ENCODE data around the gene ZBTB7C. TPM values are rescaled to one million over a fixed set of nuclear protein-coding genes. Genes with fewer than 3 reads are reported as not detected.

Gene ZBTB7C
- total RNA-seq, 2 donors from 2014 or later = 1.3 to 2.3 TPM

GRCh38 chr18:48074929-48075706 is 334.1 kb downstream of the ZBTB7C start:
- no peaks in the 10 kb centered on the region for H3K9me3 ChIP-seq
- no peak overlapping the region for H3K27ac ChIP-seq
- no peaks in the 10 kb centered on the region for H3K27me3 ChIP-seq
- TF ChIP-seq POLR2A (IDR thresholded peaks at IDR 0.05) = no peak
- no peak for TF ChIP-seq CTCF (IDR thresholded peaks at IDR 0.05)
- no peaks in the 10 kb centered on the region for H3K36me3 ChIP-seq (replicated peaks in 1 of 2; ENCODE audit: insufficient read depth in 1 of 2, low read depth in 2 of 2)
- DNase-seq (no peak), ATAC-seq (no peak)
- H3K4me3 ChIP-seq = no peak overlapping the region
- H3K4me1 ChIP-seq = no peaks in the 10 kb centered on the region
- intact Hi-C loops (cut with DNase I) = no loop called here
- WGBS, 2 donors = 72 to 82% methylated on average over 7 of the region's 7 CpGs

GRCh38 chr18:48073211-48073930 is 335.8 kb downstream of the ZBTB7C start:
- Histone ChIP-seq H3K9me3 (no peaks in the 10 kb centered on the region), H3K4me1 (no peaks in the 10 kb centered on the region), H3K27me3 (no peaks in the 10 kb centered on the region), H3K4me3 (no peak overlapping the region), H3K27ac (no peak overlapping the region), H3K36me3 (replicated peaks in 1 of 2; ENCODE audit: insufficient read depth in 1 of 2, low read depth in 2 of 2) (no peaks in the 10 kb centered on the region)
- intact Hi-C loops (cut with DNase I) = no loop called here
- TF ChIP-seq POLR2A (IDR thresholded peaks at IDR 0.05) (no peak), CTCF (IDR thresholded peaks at IDR 0.05) (no peak)
- DNase-seq = no peak
- 87% methylated on average over 11 to 13 of the region's 15 CpGs for WGBS, 2 donors
- ATAC-seq = no peak

- no peak for ATAC-seq
- Histone ChIP-seq H3K4me3 (no peak overlapping the region), H3K9me3 (no peaks in the 10 kb centered on the region), H3K4me1 (no peaks in the 10 kb centered on the region), H3K36me3 (replicated peaks in 1 of 2; ENCODE audit: insufficient read depth in 1 of 2, low read depth in 2 of 2) (no peaks in the 10 kb centered on the region), H3K27ac (no peak overlapping the region), H3K27me3 (no peaks in the 10 kb centered on the region)
- DNase-seq = no peak
- TF ChIP-seq CTCF (IDR thresholded peaks at IDR 0.05) (no peak), POLR2A (IDR thresholded peaks at IDR 0.05) (no peak)
- WGBS, 2 donors = 73 to 75% methylated on average over 18 of the region's 18 CpGs
- intact Hi-C loops (cut with DNase I) = no loop called here
Measured at GRCh38 chr18:48072428-48073204, 336.6 kb downstream of the ZBTB7C start.

- intact Hi-C loops (cut with DNase I) = no loop called here
- TF ChIP-seq CTCF (IDR thresholded peaks at IDR 0.05) = no peak
- TF ChIP-seq POLR2A (IDR thresholded peaks at IDR 0.05) = no peak
- Histone ChIP-seq H3K36me3 (replicated peaks in 1 of 2; ENCODE audit: insufficient read depth in 1 of 2, low read depth in 2 of 2) (no peaks in the 10 kb centered on the region), H3K9me3 (no peaks in the 10 kb centered on the region), H3K4me1 (peaks cover 5% of the 10 kb centered on the region), H3K27me3 (no peaks in the 10 kb centered on the region), H3K4me3 (no peak overlapping the region), H3K27ac (no peak overlapping the region)
- WGBS, 2 donors = 92 to 93% methylated on average over 5 to 10 of the region's 11 CpGs
- no peak for ATAC-seq
- DNase-seq = no peak
Measured at GRCh38 chr18:48068916-48069445, 340.2 kb downstream of the ZBTB7C start.

Data from body of pancreas (tissue), 4 donors.